Stimulated activated CD4-positive, alpha-beta T cell treated with anti-CD3 and anti-CD28 coated beads, Interleukin-12 subunit alpha, Interleukin-12 subunit beta, amount 100 ng/mL, for 24 hours (primary cell): ENCODE data around the gene RTP3.
"Not testable (repeated sequence)": the region's sequence is repeated elsewhere in the genome, so short reads cannot be mapped to it uniquely, and the experiment has no call there.

ENCODE experiments used
- DNase-seq, 2 experiments: peaks; one replicate each; pipeline ENCODE4 v3.0.0-alpha.2; 2020; ENCODE audit warnings: low read depth in 2 of 2

RTP3 gene

DNA sequence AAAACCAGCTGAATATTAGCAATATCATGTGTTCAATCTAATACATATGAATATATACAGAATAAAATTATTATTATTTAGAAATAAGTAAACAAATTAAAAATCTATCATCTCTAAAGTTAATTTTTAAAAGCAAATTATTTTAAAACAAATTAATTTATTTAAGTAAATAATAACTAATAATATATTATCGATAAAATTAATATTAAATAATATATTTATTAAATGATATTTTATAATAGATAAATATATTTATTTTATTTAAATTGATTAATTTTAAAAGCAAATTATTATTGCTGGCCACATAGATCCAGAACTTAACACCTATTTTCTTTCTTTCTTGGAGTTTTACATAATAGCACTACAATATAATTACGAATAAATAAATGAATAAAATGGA lies 22.2 kb downstream of the RTP3 start:
- no peak for DNase-seq

- no peak for DNase-seq
Measured at GRCh38 chr3:46520531-46520930, 22.8 kb downstream of the RTP3 start.

- DNase-seq: no peak
Measured at GRCh38 chr3:46521096-46521495, 23.3 kb downstream of the RTP3 start.

GRCh38 chr3:46522201-46522600 lies 24.4 kb downstream of the RTP3 start:
- DNase-seq: not testable (repeated sequence)

GRCh38 chr3:46523556-46523955 lies 25.8 kb downstream of the RTP3 start:
- no peak for DNase-seq

GRCh38 chr3:46524008-46524407 lies 26.2 kb downstream of the RTP3 start:
- DNase-seq: no peak

- no peak for DNase-seq
Measured at GRCh38 chr3:46524832-46525231, 27.1 kb downstream of the RTP3 start.

GRCh38 chr3:46527239-46527638 lies 29.5 kb downstream of the RTP3 start:
- DNase-seq: no peak

GRCh38 chr3:46533091-46533490 lies 35.3 kb downstream of the RTP3 start:
- DNase-seq: no peak

DNA sequence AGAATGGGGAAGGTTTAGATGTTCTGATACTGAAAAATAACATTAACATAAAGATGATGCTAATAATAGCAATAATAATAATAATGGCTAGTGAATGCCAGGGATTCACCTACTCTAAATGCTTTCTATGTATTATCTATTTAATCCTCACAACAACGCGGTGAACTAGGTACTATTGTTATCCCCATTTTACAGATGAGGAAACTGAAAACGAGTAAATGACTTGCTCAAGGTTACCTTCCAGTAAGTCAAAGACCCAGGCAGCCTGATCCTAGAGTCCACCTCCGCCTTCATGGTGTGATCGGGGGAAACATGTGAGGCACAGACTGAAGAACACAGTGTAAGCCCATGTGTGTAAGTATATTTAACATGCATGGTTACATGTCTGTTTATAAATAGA lies 38.0 kb downstream of the RTP3 start:
- DNase-seq: no peak

DNA sequence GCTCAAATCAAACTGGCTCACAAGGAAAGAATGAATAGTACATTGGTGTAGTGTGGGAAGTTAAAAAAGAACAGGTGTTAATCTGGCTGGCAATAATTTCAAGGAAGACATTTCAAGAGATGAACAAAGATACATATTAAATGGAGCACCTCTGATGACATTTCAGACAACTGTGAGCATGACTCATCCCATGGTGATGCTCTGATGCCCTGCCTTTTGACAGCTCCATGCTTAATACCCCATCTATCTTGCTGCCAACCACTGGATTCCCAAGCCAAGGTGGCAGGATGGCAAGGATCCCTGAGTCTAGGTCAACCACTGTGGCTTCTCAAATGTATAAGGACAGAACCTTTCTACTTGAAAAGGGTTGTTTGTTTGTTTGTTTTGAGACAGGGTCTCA lies 39.0 kb downstream of the RTP3 start:
- no peak for DNase-seq

- no peak for DNase-seq
Measured at GRCh38 chr3:46537316-46537715, 39.5 kb downstream of the RTP3 start.

GRCh38 chr3:46537779-46538178 lies 40.0 kb downstream of the RTP3 start:
- no peak for DNase-seq

GRCh38 chr3:46538425-46538802 lies 40.6 kb downstream of the RTP3 start:
- DNase-seq: not testable (repeated sequence)

DNA sequence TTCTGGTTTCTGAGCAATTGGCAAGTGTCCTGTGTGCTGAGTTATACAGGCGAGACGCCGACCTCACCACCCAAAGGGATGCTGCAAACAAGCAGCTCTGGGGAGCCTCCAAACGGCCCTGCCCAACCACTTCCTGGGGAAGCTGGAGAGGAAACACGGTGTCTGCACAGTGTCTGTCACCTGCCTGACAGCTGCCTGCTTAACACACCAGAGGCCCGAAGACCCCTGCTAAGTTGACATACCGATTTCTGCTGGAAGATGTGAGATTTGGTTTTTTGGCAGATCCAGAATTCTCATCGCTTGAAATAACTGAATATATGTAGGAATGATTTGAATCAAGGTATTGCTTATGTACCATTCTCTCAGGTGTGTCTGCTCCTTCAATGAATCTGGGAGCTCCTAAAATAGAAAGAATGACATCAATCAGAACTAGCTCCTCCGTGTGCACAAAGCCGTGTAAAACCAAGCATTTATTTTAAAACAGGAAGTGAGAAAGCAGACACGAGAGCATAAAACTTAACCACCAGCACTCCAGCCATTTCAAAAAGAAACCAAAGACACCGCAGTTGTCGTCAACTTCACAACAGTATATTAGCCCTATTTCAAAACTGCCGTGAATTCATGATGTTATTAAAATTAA lies 41.1 kb downstream of the RTP3 start:
- DNase-seq: peak; percentile 48 to 52

DNA sequence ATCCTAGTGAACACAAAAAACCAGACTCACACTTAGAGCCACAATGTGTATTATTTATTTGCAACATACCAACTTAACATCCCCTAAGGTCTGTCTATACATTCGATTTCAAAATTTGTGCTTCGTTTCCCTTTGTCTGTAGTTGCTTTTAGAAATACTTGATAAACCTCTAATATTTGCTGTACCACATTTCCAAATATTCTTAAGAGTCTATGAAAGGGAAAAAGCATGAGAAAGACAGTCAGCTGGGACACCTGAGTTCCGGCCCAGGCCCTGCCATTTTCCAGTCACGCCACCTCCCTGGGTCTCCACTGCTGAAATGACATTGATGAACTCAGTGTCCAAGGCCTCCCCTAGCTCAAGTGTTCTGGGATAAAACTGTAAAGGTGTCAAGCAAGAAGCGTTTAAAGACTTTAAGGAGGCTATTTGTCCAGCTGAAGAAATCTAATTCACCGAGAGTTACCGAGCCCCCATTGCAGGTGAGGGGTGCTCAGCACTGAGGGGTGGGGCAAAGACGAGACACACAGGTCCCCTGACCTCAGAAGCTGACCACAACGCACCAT lies 41.7 kb downstream of the RTP3 start:
- DNase-seq: no peak

DNA sequence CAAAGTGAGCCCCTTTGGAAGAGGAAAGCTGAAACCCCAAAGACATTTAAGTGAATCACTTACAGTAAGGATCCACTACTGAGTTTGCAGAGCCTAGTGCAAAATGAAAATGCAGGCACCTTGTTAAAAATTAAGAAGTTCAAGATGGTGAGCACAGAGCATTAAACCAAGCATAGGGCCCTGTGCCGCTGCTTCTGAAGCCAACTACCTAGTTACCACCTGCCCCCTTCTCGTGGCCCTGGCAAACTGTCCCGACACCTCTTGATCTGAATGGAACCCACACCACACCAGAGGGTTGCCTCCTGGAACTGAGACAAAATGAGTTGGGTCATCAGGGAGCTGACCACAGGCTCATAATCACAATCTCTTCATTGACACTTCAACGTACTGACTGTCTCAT lies 42.8 kb downstream of the RTP3 start:
- DNase-seq: no peak

- DNase-seq: no peak
Measured at GRCh38 chr3:46541835-46542234, 44.1 kb downstream of the RTP3 start.

DNA sequence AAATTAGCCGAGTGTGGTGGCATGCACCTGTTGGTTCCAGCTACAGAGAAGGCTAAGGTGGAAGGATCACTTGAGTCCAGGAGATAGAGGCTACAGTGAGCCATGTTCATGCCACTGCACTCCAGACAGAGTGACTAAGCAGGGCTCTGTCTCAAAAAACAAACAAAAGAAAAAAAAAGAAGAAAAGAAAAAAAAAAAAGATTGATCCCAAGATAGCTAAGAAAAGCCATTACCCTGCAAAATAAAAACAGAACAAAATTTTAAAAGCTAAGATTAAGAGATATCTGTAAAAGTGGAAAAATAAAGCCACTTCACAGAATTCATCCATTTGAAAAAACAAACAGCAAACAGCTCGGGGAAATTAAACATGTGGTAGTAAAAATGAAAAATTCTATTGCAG lies 44.6 kb downstream of the RTP3 start:
- DNase-seq: no peak

- DNase-seq: no peak
Measured at GRCh38 chr3:46542801-46543201, 45.0 kb downstream of the RTP3 start.

GRCh38 chr3:46544771-46545503 lies 47.2 kb downstream of the RTP3 start:
- no peak for DNase-seq

DNA sequence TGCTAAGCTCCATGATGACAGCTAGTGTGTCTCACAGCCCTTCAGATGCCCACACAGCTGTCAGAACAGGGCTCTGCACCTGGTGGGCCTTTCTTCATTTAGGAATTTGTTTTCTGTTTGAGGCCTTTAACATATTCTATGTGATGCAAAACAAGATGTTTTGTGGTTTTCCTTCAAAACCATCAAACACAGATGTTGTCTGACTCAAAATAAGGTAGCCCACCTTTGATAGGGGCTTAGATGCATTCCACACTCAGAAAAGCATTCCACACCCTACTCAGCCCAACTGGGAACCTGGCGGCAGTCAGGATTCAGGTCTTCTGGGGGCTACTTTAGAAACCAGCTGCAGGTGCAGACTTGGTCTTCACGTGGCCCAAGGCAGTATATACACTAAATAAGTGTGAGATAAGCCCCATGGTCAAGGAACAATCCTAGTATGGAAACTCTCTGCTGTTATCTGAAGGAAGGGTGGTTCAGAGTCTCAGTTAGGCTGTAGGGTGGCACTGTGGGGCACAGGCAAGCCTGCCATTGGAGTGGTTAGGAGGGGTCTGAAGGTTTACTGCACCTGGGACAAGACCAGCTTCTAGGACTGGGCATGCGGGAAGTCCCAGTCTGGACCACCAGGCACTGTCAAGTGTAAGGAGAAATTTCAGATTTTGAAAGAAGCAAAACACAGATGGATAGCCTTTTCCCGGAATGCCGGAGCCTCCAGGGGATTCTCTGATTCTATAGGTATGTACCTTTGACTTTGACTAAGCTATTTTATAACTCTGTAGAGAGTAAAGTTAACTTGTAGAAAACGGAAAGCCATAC lies 48.2 kb downstream of the RTP3 start:
- DNase-seq: no peak
